Heart left ventricle (tissue), 13 donors: ENCODE results near the gene PEMT.

Experiments used
- CTCF ChIP-seq, 12 donors: fragments of 200-600 bp; sonication (generic) in 4 of 12; IDR thresholded peaks; one replicate each; pipeline versions ENCODE4 v1.5.0 to v1.8.0; 2018 to 2022; ENCODE audit warnings: antibody characterized with exemption in 12 of 12, mild to moderate bottlenecking in 5 of 12
- POLR2A ChIP-seq, 2 donors: fragments of 450-650 bp; IDR thresholded peaks; one replicate each; pipeline ENCODE4 v1.6.1; 2017; ENCODE audit warnings: antibody characterized with exemption in 2 of 2, mild to moderate bottlenecking in 2 of 2, moderate library complexity in 2 of 2
- donor health status: ischemic (EF 13 %, LVEDD 7.1; RV severe dilation, severe dysfunction).
- donor health status: DM: no; HTN: yes; CAD: no.
- donor health status: DM: no; HTN: no; CAD: no.
- donor health status: ischemic (EF 25% LVEDD 6.9; RV normal size, moderate dysfunction).
- donor health status: ischemic (EF 25% LVEDD 5.7; RV mildly dilated, moderate dysfunction).
- donor health status: ischemic (EF 35%, LVEDD 5.7; RV mildly dilated, moderate dysfunction).
- donor health status: nonischemic (EF 11% LVEDD 7.7; RV severe dilation, severe dysfunction).
- donor health status: DM: yes; HTN: yes; CAD: no.
- donor health status: PGD.
- donor health status: ischemic (EF 29% LVEDD 5.4; RV normal size, mild dysfunction).
- donor health status: nonischemic (EF 23%, LVEDD 6.1; RV moderate dilation, normal function).

- TF ChIP-seq CTCF (IDR thresholded peaks at IDR 0.05) (no peak), POLR2A (IDR thresholded peaks at IDR 0.05) (no peak)
Observed at GRCh38 chr17:17474341-17474740, 117.2 kb downstream of the PEMT start.
